Activated CD8-positive, alpha-beta memory T cell treated with anti-CD3 and anti-CD28 coated beads for 36 hours (primary cell): ENCODE measurements around the gene B4GALT6. TPM values are rescaled to one million over a fixed set of nuclear protein-coding genes. Genes with fewer than 3 reads are reported as not detected.

Experiments used
- CTCF ChIA-PET: fragments of 350-600 bp; sonication (Branson Sonifier 250); formaldehyde crosslinking; loops from one replicate; lab custom pipeline; 2021; ENCODE audit warnings: antibody characterized with exemption; lab: Charles Lee
- POLR2A ChIA-PET: fragments of 350-600 bp; sonication (Branson Sonifier 250); formaldehyde crosslinking; loops from one replicate; lab custom pipeline; 2021; ENCODE audit warnings: antibody characterized with exemption; lab: Charles Lee
- total RNA-seq, 2 experiments: library from RNA; stranded (reverse); gene quantifications; one replicate each; pipeline ENCODE4 v1.2.3, GENCODE V29; 2021

Gene B4GALT6
- total RNA-seq, 2 experiments from 2014 or later = 3.8 to 4.3 TPM

DNA sequence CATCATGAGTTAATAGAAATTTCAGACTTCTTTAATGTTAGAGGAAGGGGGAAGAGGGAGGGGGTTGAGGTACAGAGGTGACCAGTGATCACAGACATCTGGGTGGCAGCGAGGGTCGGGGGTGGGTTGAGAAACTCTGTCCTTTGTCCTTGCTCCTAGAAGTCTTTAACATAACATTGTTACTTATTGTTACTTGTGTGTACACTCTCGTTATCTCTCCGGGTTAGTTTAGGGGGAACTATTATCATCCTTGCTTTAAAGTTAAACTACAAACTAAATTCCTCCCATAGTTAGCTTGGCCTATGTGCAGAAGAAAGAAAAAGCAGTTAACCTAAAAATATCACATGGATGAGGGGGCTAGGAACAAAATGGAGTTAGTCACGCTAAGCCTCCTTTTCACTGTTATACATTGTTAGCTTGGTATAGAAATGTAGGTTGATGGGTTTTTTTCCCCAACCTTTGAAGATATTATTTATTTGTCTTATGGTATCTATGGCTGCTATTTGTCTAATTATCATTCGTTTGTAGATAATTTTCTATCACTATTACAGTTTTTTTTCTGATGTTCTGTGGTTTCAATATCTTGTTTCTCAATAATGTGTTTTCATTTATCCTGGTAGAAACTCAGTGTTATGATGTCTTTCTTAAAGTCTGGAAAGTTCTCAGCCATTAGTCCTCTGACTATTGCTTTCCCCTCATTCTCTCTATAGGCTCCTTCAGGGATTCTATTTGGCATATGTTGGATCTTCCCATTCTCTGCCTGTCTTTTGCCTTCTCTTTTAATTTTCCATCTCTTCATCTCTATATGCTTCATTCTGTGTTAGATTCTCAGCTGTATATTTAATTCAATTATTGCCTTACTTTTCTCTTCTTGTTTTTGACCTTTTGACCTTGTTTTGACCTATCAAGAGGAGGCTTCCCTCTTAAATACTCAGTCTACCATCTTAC, 13.2 kb upstream of the B4GALT6 start:
- CTCF ChIA-PET = no interaction called here
- POLR2A ChIA-PET = no interaction called here

DNA sequence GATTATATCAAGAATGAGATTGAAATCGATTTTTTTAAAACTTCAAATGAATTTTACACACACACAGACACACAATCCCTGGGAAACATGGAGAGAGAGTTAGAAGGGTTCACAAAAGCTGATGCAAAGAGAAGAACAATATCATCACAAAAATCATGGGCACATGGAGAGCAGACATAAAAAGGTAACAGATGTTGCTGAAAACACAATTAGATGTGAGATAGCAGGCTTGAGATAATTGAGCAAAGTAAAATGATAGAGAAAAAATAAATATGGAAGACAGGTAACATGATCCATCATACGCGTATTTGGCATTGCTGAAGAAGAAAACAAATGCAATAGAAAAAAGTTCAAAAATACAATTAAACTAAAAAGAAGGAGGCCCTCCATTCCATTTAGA, 11.6 kb upstream of the B4GALT6 start:
- POLR2A ChIA-PET = no interaction called here
- CTCF ChIA-PET = no interaction called here

DNA sequence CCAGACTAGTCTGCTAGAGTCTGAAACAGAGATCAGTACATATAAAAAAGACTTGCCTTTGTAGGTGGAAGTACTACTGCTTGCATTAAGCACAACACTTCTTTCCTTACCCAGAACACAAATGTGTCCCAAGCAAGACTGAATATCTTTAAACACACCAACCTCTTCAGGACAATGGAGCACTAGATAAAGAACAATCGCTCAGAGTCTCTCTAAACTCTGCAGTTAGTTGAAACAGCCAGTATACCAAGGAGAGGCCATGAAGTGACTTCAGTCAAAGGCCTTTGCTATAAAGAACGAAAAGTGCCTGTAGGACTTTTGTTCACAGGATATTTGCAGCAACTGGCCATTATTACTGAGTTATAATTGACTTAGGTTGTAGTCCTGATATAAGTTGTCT, 9.9 kb upstream of the B4GALT6 start:
- ChIA-PET CTCF (interaction anchor here (1.1 kb wide), 1 partner anchor 59 kb away, joined by 3 read pairs; no protein-coding TSS in a partner anchor), POLR2A (no interaction called here)

DNA sequence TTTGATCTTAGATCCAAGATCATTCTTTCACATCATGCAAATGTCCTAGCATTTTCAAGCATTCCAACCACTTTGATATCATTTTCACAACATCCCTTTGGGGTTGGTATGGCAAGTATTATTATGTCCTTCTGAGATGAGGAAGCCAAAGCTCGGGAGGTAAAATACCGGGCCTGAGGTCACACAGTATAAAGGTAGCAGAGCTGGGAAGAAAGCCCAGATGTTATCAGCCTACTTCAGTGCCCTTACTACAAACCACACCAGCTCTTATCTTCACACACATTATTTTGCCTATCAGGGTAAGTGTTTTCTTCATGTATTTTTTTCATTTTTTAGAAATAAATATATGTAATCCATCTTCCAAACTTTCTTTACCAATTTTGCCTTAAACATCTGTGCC, 4.2 kb upstream of the B4GALT6 start:
- POLR2A ChIA-PET = no interaction called here
- CTCF ChIA-PET = no interaction called here

DNA sequence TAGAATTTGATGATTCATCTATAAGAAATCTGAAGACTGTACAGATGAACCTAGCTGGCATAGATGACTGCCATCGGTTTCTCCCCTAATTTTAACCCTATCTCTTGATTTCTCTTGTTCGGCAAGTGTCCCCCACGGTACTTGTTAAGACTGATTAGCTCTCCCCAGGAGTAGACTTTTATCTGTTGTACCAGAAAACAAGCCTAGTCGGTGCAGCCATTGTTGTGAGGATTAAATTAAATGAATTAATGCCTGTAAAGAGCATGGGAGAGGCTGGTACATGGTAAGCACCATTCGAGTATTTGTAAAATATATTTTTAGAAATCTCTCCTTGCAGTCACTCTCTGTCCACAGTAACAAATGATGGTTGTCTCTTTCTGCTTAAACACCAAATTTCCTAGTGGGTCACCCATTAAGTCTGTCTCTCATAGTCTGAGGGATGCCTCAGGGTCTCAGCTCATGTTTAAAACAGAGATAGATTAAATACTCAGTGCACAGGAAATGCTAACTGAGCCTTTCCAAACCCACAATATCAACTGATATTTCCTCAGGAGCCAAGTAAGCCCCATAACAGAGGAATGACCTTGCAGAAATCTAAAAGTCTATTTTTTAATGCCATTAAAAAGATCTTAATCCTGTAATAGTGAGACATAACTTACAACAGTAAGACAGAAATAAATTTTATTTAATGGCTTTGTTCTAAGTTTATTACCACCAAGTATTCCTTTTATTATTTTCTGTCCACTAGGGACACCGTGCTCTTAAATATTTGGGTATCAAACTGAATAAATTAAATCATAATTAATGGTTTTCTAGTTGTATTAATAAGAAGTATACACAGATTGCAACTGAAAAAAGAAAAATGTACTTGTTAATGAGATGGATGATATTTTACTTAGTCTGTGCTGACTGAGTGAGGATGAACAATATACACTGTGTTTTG, 2.9 kb upstream of the B4GALT6 start:
- ChIA-PET POLR2A (no interaction called here), CTCF (interaction anchor here (0.7 kb wide), 1 partner anchor 11 kb away, joined by 3 read pairs; no protein-coding TSS in a partner anchor)

DNA sequence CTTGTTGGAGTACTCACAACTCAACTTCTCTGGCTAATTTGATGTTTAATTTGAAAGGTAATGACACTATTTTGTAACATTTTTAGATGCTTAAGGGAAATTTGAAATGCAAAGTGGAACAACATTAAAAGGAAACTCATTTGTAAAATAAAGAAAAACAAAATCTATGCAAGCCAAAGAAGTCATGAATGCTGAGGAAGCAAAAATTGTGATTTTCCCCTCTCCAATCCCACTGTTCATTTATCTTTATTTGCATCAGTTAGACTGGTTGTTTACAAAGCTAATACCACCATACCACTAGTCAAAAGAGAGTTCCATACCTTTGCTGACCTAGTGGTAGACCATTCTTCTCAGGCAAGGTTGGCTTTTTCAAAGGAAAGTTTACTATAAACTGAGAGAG, 2.2 kb upstream of the B4GALT6 start:
- ChIA-PET POLR2A (no interaction called here), CTCF (no interaction called here)

DNA sequence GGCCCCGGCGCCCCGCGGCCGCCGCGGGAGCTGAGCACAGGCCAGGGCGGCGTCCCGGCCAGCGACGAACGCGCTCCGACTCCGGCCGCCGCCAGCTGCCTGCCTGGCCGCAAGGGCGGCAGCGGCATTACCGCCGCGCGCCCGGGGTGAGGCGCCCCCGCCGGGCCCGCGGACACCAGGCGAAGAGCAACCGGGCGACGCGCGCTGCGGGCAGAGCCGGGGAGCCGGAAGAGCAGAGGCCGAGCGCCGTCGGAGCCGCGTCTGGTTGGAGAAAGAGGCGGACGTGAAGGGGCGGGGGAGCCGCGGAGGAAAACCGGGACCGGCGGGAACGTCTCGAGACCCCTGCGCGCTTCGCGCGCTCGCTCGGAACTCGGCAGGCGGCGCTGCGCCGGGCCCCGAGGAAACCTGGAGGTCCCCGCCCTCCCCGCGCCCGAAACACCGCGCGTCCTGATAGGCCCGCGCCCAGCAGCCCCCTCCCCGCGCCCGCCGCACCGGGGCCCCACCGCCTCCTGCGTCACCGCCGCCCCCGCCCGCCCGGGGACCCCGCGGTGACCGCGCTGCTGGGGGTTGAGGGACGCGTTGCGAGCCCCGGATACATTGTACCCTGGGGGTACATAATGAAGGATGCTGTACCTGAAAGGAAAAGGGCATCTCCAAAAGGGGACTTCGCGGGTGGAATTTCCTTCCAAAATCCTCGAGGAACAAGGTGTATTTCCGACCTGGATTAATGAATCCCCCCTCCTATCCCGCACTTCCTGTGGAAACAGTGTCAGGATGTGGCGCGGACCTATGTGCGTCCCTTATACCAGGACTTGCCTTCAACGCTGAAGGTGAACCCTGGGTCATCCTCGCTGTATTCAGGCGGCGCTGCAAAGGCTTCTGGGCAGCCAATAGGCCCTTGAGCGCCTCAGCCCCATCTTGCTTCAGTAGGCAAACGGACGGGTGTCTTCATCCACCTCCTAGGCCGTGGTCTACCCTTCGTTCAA, 1.0 kb upstream of the B4GALT6 start:
- POLR2A ChIA-PET = no interaction called here
- CTCF ChIA-PET = no interaction called here

DNA sequence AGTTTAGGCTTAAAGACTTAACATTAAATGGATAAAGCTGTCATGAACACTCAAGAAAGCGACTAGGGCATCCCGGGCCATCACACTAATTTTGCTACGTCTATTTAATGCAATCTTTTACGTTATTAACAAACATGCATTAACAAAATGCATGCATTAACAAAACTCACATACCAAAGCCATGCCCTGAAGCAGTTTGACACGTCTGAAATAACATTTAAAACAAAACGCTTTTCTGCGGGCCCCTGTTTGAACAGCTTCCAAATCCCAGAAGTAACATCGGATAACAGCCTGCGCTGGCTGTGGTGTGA, 458 bp downstream of the B4GALT6 start:
- ChIA-PET POLR2A (no interaction called here), CTCF (interaction anchor here (0.8 to 1.5 kb wide), 2 partner anchors 25 to 38 kb away, joined by 3 read pairs; no protein-coding TSS in a partner anchor)

DNA sequence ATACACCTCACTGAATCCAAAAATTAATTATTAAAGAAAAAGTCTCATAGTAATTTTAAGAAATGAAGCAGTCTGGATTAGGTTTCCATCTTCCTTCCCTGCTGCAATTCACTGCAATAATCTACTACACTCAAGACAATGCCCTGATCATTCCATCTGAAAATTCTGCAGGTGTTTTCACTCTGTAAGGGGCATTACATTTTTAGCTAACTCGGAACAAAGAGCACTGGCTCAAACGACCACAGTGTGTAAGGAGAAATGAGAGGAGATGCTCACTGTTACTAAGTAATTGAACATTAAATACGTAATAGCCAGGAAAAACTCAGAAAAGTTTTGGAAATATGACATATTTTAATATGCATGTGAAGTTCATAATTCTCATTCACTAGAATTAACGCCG, 1.3 kb downstream of the B4GALT6 start:
- POLR2A ChIA-PET = no interaction called here
- CTCF ChIA-PET = interaction anchor here (1.5 kb wide), 1 partner anchor 39 kb away, joined by 3 read pairs; no protein-coding TSS in a partner anchor

DNA sequence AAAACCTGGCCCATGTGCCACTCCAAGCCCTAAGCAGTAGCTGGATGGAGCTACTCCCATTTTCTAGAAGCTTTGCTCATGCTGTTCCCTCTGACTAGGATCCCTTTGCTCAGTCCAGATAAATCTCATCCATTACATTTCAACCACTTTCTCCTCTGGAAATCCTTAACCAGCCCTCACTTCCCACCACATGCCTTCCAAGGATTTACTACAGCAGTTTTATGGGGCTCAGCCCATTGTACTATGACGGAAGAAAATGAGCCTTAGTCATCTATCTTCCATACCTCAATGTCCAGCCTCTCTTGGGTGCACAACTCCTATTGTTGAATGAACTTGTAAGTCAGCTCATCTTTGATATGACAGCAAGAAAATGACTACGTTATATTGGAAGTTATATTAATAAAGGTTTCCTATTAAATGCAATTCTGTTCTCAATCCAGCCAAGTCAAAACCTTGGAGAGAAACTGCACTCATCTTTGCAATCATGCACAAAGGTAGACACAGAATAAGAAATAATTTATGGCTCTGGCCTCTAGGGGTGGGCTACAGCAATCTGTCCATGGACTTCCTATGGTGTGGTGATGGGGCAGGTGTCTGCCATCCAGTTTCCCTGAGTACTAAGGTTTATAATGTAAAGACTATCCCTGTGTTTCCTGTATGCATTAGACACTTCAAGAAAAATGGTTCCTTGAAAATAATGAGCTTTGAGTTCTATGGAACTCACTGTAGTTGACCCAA, 3.4 kb downstream of the B4GALT6 start:
- POLR2A ChIA-PET = no interaction called here
- CTCF ChIA-PET = no interaction called here

DNA sequence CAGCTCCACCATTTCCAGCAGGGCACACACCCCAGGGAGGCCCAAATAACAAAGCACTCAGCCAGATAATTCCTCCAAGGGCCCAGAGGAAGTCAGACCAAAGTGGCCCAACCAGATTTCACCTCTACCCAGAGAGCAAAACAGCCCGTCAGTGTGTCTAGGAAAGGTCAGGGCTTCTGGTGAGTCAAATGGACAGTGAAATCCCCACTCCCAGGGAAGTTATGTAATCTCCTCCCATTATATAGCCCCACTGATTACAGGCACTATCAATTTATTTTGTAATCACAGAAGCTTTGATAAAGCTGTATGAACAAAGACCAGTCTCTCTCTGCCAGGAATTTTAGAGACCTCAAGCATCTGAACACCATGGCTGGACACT, 4.0 kb downstream of the B4GALT6 start:
- ChIA-PET CTCF (no interaction called here), POLR2A (no interaction called here)

DNA sequence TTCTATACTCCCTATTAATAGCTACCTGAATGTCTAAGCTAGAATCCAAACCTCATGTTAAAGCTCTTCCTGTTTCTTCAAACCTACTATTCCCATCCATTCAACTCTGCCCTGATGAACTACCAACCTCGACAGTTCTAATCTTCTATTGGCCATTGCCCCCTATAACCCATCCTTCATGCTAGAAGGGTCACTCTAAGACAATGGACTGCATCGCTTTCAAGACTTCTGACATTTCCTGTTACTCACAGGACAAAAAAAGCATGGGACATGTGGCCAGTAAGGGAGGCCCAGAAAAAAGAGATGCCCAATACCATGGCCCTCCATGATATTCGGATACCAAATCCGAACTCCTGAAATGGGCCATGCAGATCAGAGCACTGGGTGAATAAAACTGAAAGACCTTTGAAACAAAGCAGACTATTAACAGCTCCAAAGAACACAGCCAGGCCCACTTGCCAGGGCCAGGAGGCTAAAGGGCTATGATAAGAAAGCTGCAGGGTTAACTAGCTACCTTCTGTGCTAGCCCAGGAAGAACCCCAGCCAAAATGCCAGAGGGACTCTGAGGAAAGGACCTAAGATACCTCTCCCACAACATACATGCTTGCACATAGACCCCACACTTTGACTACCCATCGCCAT, 4.5 kb downstream of the B4GALT6 start:
- ChIA-PET POLR2A (no interaction called here), CTCF (no interaction called here)

DNA sequence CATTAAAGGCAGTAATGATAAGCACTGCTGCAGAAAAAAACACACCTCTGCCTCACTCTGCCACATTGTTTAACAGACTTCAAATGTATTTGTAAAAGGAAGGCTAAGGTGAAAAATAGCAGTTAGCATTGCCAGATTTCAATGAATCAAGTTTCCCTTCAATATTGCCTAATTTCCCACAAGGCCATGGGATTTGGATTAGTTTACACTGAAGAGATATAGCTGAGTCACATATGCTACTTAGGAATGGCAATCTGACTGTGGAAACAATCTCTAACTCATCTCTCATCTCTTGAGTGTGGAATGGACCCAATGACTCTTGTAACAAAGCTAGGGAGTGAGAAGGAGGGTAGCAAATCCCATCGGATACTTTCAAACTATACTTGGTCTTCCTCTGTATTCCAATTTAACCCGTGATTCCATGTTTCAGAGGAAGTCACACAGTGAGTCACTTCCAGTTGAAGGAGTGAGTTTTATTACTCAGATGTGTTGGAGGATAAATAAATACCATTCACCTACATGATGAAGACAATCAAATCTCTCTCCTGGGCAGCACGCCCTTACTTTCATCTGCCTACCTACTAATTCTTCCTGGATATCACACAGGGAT, 5.1 kb downstream of the B4GALT6 start:
- CTCF ChIA-PET = no interaction called here
- POLR2A ChIA-PET = no interaction called here

DNA sequence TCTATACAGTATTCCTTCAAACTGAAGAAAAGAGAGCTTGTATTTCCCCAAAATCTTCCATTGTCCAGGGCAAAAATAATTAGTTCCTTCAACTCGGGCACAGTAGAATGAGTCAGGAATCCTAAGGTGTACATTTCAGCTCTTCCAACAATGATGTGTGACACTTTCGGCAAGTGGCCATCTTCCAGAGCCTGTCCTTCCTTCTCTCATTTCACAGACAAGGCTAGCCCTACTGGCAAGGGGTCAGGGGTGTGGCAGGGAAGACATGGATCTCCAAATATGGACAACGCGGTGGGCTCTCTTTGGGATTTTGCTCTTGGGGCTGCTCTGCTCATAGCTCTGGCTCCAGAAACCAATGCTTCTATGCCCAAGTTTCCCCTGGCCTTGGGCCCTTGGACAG, 6.0 kb downstream of the B4GALT6 start:
- CTCF ChIA-PET = no interaction called here
- POLR2A ChIA-PET = interaction anchor here (0.7 kb wide), 1 partner anchor 20 kb away, joined by 3 read pairs; no protein-coding TSS in a partner anchor

DNA sequence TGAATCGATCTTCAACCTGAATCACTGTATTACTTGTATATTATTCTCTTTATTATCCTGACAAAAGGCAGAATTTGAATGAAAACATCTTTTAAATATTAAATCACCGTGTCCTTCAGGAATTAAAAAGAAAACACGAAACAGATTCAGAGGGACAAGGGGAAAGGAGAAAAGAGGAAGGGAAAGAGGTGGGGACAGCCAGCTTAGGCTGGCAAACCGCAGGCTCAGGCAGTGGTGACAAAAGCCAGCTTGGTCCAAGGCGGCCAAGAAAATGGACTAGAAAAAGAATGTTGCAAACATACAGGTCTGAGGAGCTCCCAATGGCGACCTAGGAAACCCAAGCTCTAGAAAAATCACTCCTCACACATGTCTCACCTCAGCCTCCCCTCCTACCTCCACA, 6.8 kb downstream of the B4GALT6 start:
- CTCF ChIA-PET = no interaction called here
- POLR2A ChIA-PET = interaction anchor here (0.7 kb wide), 1 partner anchor 19 kb away, joined by 3 read pairs; no protein-coding TSS in a partner anchor

DNA sequence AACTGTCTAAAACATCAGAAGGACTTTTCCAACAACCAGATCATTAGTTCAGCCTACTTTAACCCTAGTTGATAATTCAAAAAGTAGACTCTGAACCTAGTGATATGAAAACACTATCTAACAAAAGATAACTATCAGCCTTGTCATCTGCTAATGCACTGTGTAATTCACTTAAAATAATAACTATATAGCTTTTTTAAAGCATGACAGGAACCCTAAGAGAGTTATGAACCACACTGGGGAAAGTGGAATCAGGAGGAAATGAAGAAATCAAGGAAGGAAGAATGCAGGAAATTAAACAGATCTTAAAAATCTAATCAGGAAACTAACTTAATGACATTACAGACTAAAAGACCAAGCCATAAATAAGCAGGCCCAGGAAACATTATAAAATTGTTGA, 9.0 kb downstream of the B4GALT6 start:
- CTCF ChIA-PET = no interaction called here
- POLR2A ChIA-PET = no interaction called here

DNA sequence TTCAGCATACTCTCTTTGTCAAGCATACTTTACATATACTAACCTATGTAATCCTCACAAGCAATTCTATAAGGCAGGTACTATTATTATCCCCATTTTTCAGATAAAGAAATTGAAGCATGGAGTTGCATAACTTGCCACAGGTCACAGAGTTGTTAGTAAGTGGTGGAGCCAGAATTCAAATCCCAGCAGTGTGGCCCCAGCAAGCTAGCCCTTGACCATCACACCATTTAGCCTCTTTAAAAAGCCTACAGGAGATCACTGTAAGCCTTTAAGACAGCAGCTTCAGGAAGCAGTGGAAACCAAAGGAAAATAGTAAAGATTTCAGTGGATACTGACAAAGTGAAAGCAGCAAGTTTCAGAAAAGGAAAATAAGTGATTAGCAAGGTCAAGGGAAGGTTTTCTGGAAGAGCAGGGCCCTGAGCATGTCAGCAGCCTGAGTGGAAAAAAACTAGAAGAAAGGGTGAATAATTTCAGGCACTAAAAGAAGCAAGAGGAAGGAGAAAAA, 11.7 kb downstream of the B4GALT6 start:
- POLR2A ChIA-PET = no interaction called here
- CTCF ChIA-PET = no interaction called here
